ENCODE results near the gene MTHFD2L. TPM values are rescaled to one million over a fixed set of nuclear protein-coding genes. Genes with fewer than 3 reads are reported as not detected.
A peak's percentile ranks its signal among the peaks of the same experiment; 100 is the strongest.

Gene MTHFD2L
- total RNA-seq = 1 to 10 TPM; 4.9 to 8.0 (median 6.5) TPM
- 10 to 100 TPM in 1 of 2 donors, 1 to 10 TPM in 1; 6.8 to 11.4 TPM for polyA plus RNA-seq

GRCh38 chr4:74157561-74158465 is at the start of gene MTHFD2L:
Gene MTHFD2L (plus strand): TSS chr4:74158118. CDS start chr4:74158139, 21 bp downstream.
- ATAC-seq (peak; percentile 96 to 98 (median 98)), FAIRE-seq (no peak), DNase-seq (peak; percentile 95 to 98 (median 96))
- Histone ChIP-seq H3K27ac (peak within 1 kb of the TSS; percentile 80 to 94 (median 88)), H3K4me3 (peak within 1 kb of the TSS; percentile 36 to 64 (median 52)), H3K9me3 (no peaks in the 10 kb centered on the region), H3K4me1 (peaks cover 5 to 18% (median 14%) of the 10 kb centered on the region in 3 donors), H3K36me3 (no peaks in the 10 kb centered on the region), H3K27me3 (no peaks in the 10 kb centered on the region)
- TF ChIP-seq, protein P1, sequence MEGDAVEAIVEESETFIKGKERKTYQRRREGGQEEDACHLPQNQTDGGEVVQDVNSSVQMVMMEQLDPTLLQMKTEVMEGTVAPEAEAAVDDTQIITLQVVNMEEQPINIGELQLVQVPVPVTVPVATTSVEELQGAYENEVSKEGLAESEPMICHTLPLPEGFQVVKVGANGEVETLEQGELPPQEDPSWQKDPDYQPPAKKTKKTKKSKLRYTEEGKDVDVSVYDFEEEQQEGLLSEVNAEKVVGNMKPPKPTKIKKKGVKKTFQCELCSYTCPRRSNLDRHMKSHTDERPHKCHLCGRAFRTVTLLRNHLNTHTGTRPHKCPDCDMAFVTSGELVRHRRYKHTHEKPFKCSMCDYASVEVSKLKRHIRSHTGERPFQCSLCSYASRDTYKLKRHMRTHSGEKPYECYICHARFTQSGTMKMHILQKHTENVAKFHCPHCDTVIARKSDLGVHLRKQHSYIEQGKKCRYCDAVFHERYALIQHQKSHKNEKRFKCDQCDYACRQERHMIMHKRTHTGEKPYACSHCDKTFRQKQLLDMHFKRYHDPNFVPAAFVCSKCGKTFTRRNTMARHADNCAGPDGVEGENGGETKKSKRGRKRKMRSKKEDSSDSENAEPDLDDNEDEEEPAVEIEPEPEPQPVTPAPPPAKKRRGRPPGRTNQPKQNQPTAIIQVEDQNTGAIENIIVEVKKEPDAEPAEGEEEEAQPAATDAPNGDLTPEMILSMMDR (IDR thresholded peaks at IDR 0.05) = no peak
- WGBS, 2 donors = 0% methylated on average over 78 of the region's 78 CpGs
- intact Hi-C loops (cut with DNase I) = no loop called here

- TF ChIP-seq, protein P1 (IDR thresholded peaks at IDR 0.05) = no peak
- intact Hi-C loops (cut with DNase I) = no loop called here
- FAIRE-seq (no peak), ATAC-seq (no peak), DNase-seq (no peak)
- Histone ChIP-seq H3K4me1 (peaks cover 6 to 62% (median 33%) of the 10 kb centered on the region in 3 donors), H3K4me3 (no peak overlapping the region), H3K36me3 (no peaks in the 10 kb centered on the region), H3K27me3 (no peaks in the 10 kb centered on the region), H3K9me3 (no peaks in the 10 kb centered on the region), H3K27ac (peak overlapping the region in 2 of 4 donors; percentile 77 to 81)
- WGBS, 2 donors = 96 to 100% methylated on average over 1 of the region's 1 CpG
These were observed 49.3 kb upstream of the MTHFD2L start for GRCh38 chr4:74108457-74109115.

DNA sequence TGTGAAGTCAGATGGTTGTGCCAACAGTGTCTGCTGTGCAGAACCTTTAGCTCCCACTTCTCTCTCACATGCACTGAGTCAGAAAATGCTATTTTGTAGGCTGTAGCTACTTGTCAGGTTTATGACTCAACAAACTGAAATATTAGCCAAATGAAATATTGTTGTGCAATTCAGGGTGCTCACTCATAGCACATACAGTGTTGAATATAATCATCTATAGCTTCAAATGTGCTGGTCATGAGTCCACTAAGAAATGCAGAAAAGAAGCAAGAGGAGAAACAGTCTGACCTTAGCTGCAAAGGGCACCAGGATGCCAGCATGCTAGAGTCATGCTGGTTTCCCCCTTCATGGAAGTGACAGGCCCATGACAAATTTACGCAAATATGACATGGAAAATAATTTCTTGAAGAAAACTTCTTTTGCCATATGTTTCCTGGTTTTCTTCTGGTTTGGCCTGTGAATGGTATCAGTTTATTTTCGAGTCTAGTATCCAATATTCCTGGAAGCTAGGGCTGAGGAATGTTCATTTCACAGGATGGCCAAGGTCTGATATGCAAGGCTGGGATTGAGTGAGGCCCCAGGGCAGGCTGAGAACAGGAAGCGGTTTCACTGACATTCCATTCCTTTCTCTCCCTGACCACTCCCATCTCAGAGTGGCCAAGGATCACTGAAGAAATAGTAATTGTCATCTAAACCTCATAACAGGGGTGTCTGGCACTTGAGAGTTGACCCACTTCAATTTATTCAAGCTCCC is 48.6 kb upstream of the MTHFD2L start:
- FAIRE-seq (no peak), DNase-seq (peak in 1 of 6 donors; percentile 31), ATAC-seq (peak; percentile 53 to 75 (median 66))
- Histone ChIP-seq H3K4me1 (peaks cover 6 to 57% (median 29%) of the 10 kb centered on the region in 3 donors), H3K27me3 (no peaks in the 10 kb centered on the region), H3K27ac (peak overlapping the region; percentile 32 to 81 (median 58)), H3K36me3 (no peaks in the 10 kb centered on the region), H3K4me3 (no peak overlapping the region), H3K9me3 (no peaks in the 10 kb centered on the region)
- 58% methylated on average over 3 of the region's 3 CpGs for WGBS, 2 donors
- intact Hi-C loops (cut with DNase I) = no loop called here
- TF ChIP-seq, protein P1 (IDR thresholded peaks at IDR 0.05) = no peak

DNA sequence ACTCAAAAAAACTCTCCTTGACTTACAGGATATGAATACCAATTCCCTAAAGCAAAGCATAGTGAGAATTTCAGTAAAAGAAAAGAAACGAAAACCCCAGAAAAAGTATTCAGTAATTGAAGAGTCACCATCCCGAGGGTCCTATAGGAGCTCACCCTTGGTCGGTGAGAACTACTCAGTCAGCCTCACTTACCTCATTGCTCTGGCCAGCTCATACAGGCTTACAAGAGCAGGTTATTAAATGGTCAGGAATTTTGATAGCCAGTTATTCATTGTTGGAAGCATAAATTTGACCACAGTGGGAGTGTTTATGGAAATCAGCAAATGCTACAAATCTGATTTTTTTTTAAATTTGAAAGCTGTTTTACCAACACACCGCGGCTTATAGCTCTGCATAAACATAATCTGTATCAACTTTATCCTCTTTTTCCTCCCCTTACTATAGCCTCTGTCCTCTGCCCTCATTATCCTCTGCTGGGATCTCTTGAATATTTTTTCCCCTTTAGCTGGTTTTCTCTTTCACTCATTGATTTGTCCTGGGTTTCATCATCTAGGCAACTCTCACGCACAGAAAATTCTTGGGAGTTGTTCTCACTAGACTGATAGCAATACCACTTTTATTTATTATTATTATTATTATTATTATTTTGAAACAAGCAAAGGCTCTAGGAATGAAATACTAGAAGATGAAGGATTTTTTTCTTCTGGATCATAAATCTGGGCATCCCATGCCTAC is 47.9 kb upstream of the MTHFD2L start:
- ATAC-seq = peak; percentile 53 to 77 (median 66)
- intact Hi-C loops (cut with DNase I) = no loop called here

More for the DNA sequence above, 47.9 kb upstream of the MTHFD2L start:
- DNase-seq = no peak
- WGBS, 2 donors = 62 to 63% methylated on average over 6 of the region's 6 CpGs
- H3K4me3 ChIP-seq = no peak overlapping the region
- peaks cover 6 to 49% (median 21%) of the 10 kb centered on the region in 3 donors for H3K4me1 ChIP-seq
- H3K9me3 ChIP-seq = no peaks in the 10 kb centered on the region
- H3K27me3 ChIP-seq = no peaks in the 10 kb centered on the region
- H3K36me3 ChIP-seq = no peaks in the 10 kb centered on the region
- TF ChIP-seq, protein P1 (IDR thresholded peaks at IDR 0.05) = no peak
- no peak for FAIRE-seq
- H3K27ac ChIP-seq = peak overlapping the region; percentile 32 to 81 (median 58)

All from pancreas (tissue), 10 donors.